RWPE2 (cell line): ENCODE data around the gene LATS2.

Source experiments
- ATAC-seq: fragments of 200-7000 bp; cut with Tn5 transposase; 3 replicates; pipeline ENCODE4 v1.9.1; 2021; ENCODE audit warnings: low read depth
- DNase-seq: peaks from one replicate; pipeline ENCODE4 v3.0.0-alpha.2; 2020; ENCODE audit warnings: low spot score
- H3K27ac ChIP-seq: fragments of 450-650 bp; 2 replicates; pipeline ENCODE4 v1.5.1; 2017; ENCODE audit warnings: mild to moderate bottlenecking; ENCODE audit not compliant: poor library complexity, severe bottlenecking
- H3K27me3 ChIP-seq: fragments of 250-450 bp; sonication (Bioruptor Pico); 2 replicates; pipeline ENCODE4 v1.5.1; 2021; ENCODE audit warnings: mild to moderate bottlenecking, moderate library complexity; ENCODE audit not compliant: insufficient read depth, poor library complexity, severe bottlenecking
- H3K36me3 ChIP-seq: fragments of 250-450 bp; sonication (Bioruptor Pico); 2 replicates; pipeline ENCODE4 v1.5.1; 2020; ENCODE audit warnings: low read depth, mild to moderate bottlenecking, moderate library complexity
- H3K4me1 ChIP-seq: fragments of 250-450 bp; sonication (Bioruptor Pico); 2 replicates; pipeline ENCODE4 v1.5.1; 2021; ENCODE audit warnings: mild to moderate bottlenecking, moderate library complexity; ENCODE audit not compliant: insufficient read depth, poor library complexity, severe bottlenecking
- H3K4me3 ChIP-seq: fragments of 250-450 bp; sonication (Bioruptor Pico); 2 replicates; pipeline ENCODE4 v1.5.1; 2021; ENCODE audit warnings: mild to moderate bottlenecking, moderate library complexity; ENCODE audit not compliant: severe bottlenecking
- H3K9me3 ChIP-seq: fragments of 250-450 bp; sonication (Bioruptor Pico); 2 replicates; pipeline ENCODE4 v1.5.1; 2021; ENCODE audit warnings: mild to moderate bottlenecking, moderate library complexity; ENCODE audit not compliant: severe bottlenecking
- TF ChIP-seq, protein P1 (sequence below): fragments of 450-650 bp; IDR thresholded peaks from one replicate; pipeline ENCODE4 v1.5.1; 2017; ENCODE audit warnings: mild to moderate bottlenecking, moderate library complexity; ENCODE audit not compliant: poor library complexity, severe bottlenecking

The LATS2 gene

GRCh38 chr13:21055511-21056045 is 5.8 kb downstream of the LATS2 start:
- no peak overlapping the region for H3K27ac ChIP-seq

GRCh38 chr13:21055016-21055415 is 6.4 kb downstream of the LATS2 start:
- Histone ChIP-seq H3K27me3 (no peaks in the 10 kb centered on the region), H3K27ac (no peak overlapping the region), H3K4me3 (no peak overlapping the region), H3K4me1 (peaks cover 18% of the 10 kb centered on the region), H3K36me3 (peaks cover 4% of the 10 kb centered on the region; the same call in 1 of the 2 replicates), H3K9me3 (no peaks in the 10 kb centered on the region)
- ATAC-seq, result no peak
- TF ChIP-seq, protein P1, sequence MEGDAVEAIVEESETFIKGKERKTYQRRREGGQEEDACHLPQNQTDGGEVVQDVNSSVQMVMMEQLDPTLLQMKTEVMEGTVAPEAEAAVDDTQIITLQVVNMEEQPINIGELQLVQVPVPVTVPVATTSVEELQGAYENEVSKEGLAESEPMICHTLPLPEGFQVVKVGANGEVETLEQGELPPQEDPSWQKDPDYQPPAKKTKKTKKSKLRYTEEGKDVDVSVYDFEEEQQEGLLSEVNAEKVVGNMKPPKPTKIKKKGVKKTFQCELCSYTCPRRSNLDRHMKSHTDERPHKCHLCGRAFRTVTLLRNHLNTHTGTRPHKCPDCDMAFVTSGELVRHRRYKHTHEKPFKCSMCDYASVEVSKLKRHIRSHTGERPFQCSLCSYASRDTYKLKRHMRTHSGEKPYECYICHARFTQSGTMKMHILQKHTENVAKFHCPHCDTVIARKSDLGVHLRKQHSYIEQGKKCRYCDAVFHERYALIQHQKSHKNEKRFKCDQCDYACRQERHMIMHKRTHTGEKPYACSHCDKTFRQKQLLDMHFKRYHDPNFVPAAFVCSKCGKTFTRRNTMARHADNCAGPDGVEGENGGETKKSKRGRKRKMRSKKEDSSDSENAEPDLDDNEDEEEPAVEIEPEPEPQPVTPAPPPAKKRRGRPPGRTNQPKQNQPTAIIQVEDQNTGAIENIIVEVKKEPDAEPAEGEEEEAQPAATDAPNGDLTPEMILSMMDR, result no peak
- DNase-seq, result no peak

More at GRCh38 chr13:21055511-21056045, 5.8 kb downstream of the LATS2 start:
- H3K9me3 ChIP-seq, result no peaks in the 10 kb centered on the region
- H3K27me3 ChIP-seq, result no peaks in the 10 kb centered on the region
- DNase-seq (no peak), ATAC-seq (no peak)
- peaks cover 4% of the 10 kb centered on the region; the same call in 1 of the 2 replicates for H3K36me3 ChIP-seq
- H3K4me1 ChIP-seq, result peaks cover 18% of the 10 kb centered on the region
- TF ChIP-seq, protein P1, result no peak
- no peak overlapping the region for H3K4me3 ChIP-seq

DNA sequence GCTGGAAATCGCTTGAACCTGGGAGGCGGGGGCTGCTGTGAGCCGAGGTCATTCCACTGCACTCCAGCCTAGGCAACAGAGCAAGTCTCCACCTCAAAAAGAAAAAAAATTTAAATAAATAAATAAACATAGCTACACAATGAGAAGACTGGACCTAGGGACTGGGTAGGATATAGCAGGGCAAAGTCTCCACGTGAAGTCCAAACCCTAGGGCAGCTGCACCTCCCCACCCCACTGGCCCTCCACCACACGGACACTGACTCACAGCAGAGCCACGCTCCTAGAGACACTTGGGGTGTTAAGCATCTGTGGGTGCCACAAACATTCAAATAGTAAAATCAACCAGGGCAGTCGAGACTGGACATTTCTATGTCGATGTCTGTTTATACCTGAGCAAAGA is 7.1 kb downstream of the LATS2 start:
- Histone ChIP-seq H3K27ac (no peak overlapping the region), H3K27me3 (no peaks in the 10 kb centered on the region), H3K4me3 (no peak overlapping the region), H3K4me1 (peaks cover 13% of the 10 kb centered on the region), H3K36me3 (0 out of 2 replicates have a peak, but pooled peaks cover 4% of the 10 kb centered on the region), H3K9me3 (no peaks in the 10 kb centered on the region)
- DNase-seq, result no peak
- TF ChIP-seq, protein P1, result no peak
- ATAC-seq, result no peak

DNA sequence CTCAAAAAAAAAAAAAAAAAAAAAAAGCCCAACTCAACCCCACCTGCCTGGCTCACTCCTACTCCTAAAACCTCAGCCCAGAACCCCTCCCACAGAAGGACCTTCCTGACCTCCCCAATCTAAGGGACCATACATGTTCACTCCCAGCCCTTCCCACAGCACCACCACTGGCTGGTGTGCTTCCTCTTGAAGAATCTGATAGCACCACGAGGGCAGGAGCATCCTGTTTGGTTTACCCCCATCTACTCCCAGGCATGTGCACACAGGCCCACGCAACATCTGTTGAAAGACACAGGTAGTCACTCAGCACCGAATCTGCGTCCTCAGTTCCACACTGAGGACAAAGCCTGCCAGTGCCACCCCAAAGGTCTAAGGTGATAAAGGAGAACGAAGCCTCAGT is 8.2 kb downstream of the LATS2 start:
- Histone ChIP-seq H3K9me3 (no peaks in the 10 kb centered on the region), H3K27ac (no peak overlapping the region), H3K4me1 (peaks cover 5% of the 10 kb centered on the region), H3K36me3 (peaks cover 4% of the 10 kb centered on the region; the same call in 1 of the 2 replicates), H3K4me3 (no peak overlapping the region), H3K27me3 (no peaks in the 10 kb centered on the region)
- ATAC-seq, result peak; percentile 58; the same call in 2 of the 3 replicates
- TF ChIP-seq, protein P1, result no peak
- DNase-seq, result no peak

DNA sequence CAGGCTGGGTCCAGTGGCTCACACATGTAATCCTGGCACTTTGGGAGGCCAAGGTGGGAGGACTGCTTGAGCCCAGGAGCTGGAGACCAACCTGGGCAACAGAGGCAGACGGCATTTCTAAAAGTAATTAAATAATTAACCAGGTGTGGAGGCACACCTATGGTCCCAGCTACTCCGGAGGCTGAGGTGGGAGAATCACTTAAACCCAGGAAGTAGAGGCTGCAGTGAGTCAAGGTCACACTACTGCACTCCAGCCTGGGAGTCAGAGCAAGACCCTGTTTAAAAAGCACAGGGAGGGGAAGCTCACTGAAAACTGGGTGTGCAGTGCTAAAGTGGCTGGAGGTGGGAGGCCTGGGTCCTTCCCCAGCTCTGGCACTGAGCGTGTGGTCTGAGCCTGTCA is 9.7 kb downstream of the LATS2 start:
- DNase-seq (no peak), ATAC-seq (no peak)
- peaks cover 4% of the 10 kb centered on the region; the same call in 1 of the 2 replicates for H3K36me3 ChIP-seq
- no peak overlapping the region for H3K4me3 ChIP-seq
- H3K27me3 ChIP-seq, result no peaks in the 10 kb centered on the region
- TF ChIP-seq, protein P1, result no peak
- peaks cover 5% of the 10 kb centered on the region for H3K4me1 ChIP-seq
- no peaks in the 10 kb centered on the region for H3K9me3 ChIP-seq
- no peak overlapping the region for H3K27ac ChIP-seq
